ENCODE measurements around the gene NUBPL.

NUBPL gene

DNA sequence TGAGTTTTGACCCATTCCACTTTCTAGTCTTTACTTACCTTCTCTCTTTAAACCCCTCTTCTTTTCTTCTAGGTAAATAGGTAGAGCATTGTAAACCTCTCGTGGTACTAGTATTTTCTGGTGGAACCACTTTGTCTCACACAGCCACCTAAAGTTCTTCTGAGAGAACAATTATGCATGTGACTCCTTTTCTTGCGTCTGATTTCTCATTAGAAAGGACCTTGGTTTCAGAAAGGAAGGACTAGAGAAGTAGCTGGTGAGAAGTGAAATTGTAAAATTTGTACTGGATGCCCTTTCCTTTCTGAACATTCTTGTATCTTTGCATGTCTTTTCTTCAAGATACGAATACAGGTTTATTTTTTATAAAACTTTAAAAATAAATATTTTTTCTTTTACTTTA lies 99.0 kb downstream of the NUBPL start:
- no peak overlapping the region for H2AK5ac ChIP-seq (ENCODE audit: low read length)
- no peak overlapping the region for H2BK12ac ChIP-seq (ENCODE audit: low read length)
- H4K8ac ChIP-seq (ENCODE audit: low read depth, low read length), result no peak overlapping the region
- H2BK5ac ChIP-seq (ENCODE audit: low read depth, low read length, poor library complexity), result no peak overlapping the region
- H3K14ac ChIP-seq (ENCODE audit: low read length), result no peak overlapping the region
- H3K27ac ChIP-seq (ENCODE audit: low read depth, low read length), result no peak overlapping the region
- no peaks in the 10 kb centered on the region for H3K9me3 ChIP-seq (ENCODE audit: insufficient read depth, low read depth, low read length)
- DNase-seq, result no peak
- H3K27me3 ChIP-seq (ENCODE audit: insufficient read depth, low read length), result no peaks in the 10 kb centered on the region
- H3K4me2 ChIP-seq (ENCODE audit: low read length), result no peak overlapping the region
- no peak overlapping the region for H4K91ac ChIP-seq (ENCODE audit: low read depth, low read length)
- H2AFZ ChIP-seq (ENCODE audit: insufficient read depth, low read length, poor library complexity), result no peak overlapping the region
- no peaks in the 10 kb centered on the region for H3K36me3 ChIP-seq (ENCODE audit: control insufficient read depth in 1 of 2, insufficient read depth in 2 of 2, low read length in 2 of 2)
- no peaks in the 10 kb centered on the region for H3K79me2 ChIP-seq (ENCODE audit: control insufficient read depth, insufficient read depth, low read length, poor library complexity)
- no peaks in the 10 kb centered on the region for H3K4me1 ChIP-seq (ENCODE audit: control insufficient read depth in 1 of 2, insufficient read depth in 2 of 2, low read length in 2 of 2)
- H3K23ac ChIP-seq (ENCODE audit: low read length), result no peak overlapping the region
- H3K79me1 ChIP-seq (ENCODE audit: low read length), result no peaks in the 10 kb centered on the region
- no peak overlapping the region for H3K4ac ChIP-seq (ENCODE audit: low read depth, low read length)
- no peak overlapping the region for H3K4me3 ChIP-seq (ENCODE audit: low read depth, low read length)
- no peak overlapping the region for H4K12ac ChIP-seq (ENCODE audit: low read depth, low read length)
- no peak overlapping the region for H2BK120ac ChIP-seq (ENCODE audit: insufficient read depth, low read length, poor library complexity)
- WGBS (ENCODE audit: extremely low coverage, insufficient coverage, insufficient read length), result no CpG with 5 or more reads among the region's 3 CpGs
- H3K9ac ChIP-seq (ENCODE audit: low read length), result no peak overlapping the region
- H3K18ac ChIP-seq (ENCODE audit: low read length), result no peak overlapping the region

DNA sequence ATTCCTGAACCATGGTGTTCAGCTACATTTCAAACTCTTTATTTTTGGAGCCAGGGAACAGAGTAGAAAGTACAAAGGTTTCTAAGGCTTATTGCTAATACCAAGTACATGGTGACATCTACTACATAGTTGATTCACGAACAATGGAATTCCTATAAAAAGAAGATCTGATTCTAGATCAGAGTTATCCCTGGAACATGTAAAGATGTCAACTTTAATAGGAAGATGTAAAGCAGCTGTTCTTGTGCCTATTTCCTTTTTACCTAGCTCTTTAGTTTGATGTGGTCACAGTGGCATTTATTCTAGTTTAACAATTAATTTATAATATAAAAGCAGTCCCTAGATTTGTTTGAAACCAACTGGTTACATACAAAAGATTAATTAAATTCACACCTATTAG lies 99.5 kb downstream of the NUBPL start:
- Histone ChIP-seq H2AK5ac (ENCODE audit: low read length) (no peak overlapping the region), H3K36me3 (ENCODE audit: control insufficient read depth in 1 of 2, insufficient read depth in 2 of 2, low read length in 2 of 2) (no peaks in the 10 kb centered on the region), H4K8ac (ENCODE audit: low read depth, low read length) (no peak overlapping the region), H3K27me3 (ENCODE audit: insufficient read depth, low read length) (no peaks in the 10 kb centered on the region), H3K9ac (ENCODE audit: low read length) (no peak overlapping the region), H2BK120ac (ENCODE audit: insufficient read depth, low read length, poor library complexity) (no peak overlapping the region), H2BK12ac (ENCODE audit: low read length) (no peak overlapping the region), H3K4me2 (ENCODE audit: low read length) (no peak overlapping the region), H3K4me3 (ENCODE audit: low read depth, low read length) (no peak overlapping the region), H3K4ac (ENCODE audit: low read depth, low read length) (no peak overlapping the region), H3K14ac (ENCODE audit: low read length) (no peak overlapping the region), H3K4me1 (ENCODE audit: control insufficient read depth in 1 of 2, insufficient read depth in 2 of 2, low read length in 2 of 2) (no peaks in the 10 kb centered on the region), H3K79me1 (ENCODE audit: low read length) (no peaks in the 10 kb centered on the region), H4K12ac (ENCODE audit: low read depth, low read length) (no peak overlapping the region), H3K27ac (ENCODE audit: low read depth, low read length) (no peak overlapping the region), H2BK5ac (ENCODE audit: low read depth, low read length, poor library complexity) (no peak overlapping the region), H3K9me3 (ENCODE audit: insufficient read depth, low read depth, low read length) (no peaks in the 10 kb centered on the region), H3K79me2 (ENCODE audit: control insufficient read depth, insufficient read depth, low read length, poor library complexity) (no peaks in the 10 kb centered on the region), H3K23ac (ENCODE audit: low read length) (no peak overlapping the region), H3K18ac (ENCODE audit: low read length) (no peak overlapping the region), H2AFZ (ENCODE audit: insufficient read depth, low read length, poor library complexity) (no peak overlapping the region), H4K91ac (ENCODE audit: low read depth, low read length) (no peak overlapping the region)
- no CpG with 5 or more reads among the region's 1 CpG for WGBS (ENCODE audit: extremely low coverage, insufficient coverage, insufficient read length)
- DNase-seq, result no peak

DNA sequence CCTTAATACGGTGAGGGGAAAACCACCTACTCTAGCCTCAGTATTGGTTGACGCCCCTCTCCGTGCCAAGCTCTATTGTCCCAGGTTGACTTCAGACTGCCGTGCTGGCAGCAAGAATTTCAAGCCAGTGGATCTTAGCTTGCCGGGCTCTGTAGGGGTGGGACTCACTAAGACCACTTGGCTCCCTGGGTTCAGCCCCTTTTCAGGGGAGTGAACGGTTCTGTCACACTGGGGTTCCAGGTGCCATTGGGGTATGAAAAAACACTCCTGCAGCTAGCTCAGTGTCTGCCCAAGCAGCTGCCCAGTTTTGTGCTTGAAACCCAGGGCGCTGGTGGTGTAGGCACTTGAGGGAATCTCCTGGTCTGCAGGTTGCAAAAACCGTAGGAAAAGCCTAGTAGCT lies 107.1 kb downstream of the NUBPL start:
- H4K12ac ChIP-seq (ENCODE audit: low read depth, low read length), result no peak overlapping the region
- H2AK5ac ChIP-seq (ENCODE audit: low read length), result no peak overlapping the region
- H3K79me2 ChIP-seq (ENCODE audit: control insufficient read depth, insufficient read depth, low read length, poor library complexity), result no peaks in the 10 kb centered on the region
- no peaks in the 10 kb centered on the region for H3K27me3 ChIP-seq (ENCODE audit: insufficient read depth, low read length)
- H3K36me3 ChIP-seq (ENCODE audit: control insufficient read depth in 1 of 2, insufficient read depth in 2 of 2, low read length in 2 of 2), result no peaks in the 10 kb centered on the region
- no peak overlapping the region for H3K27ac ChIP-seq (ENCODE audit: low read depth, low read length)
- no peak overlapping the region for H4K8ac ChIP-seq (ENCODE audit: low read depth, low read length)
- no CpG with 5 or more reads among the region's 8 CpGs for WGBS (ENCODE audit: extremely low coverage, insufficient coverage, insufficient read length)
- no peak overlapping the region for H2AFZ ChIP-seq (ENCODE audit: insufficient read depth, low read length, poor library complexity)
- H3K4me1 ChIP-seq (ENCODE audit: control insufficient read depth in 1 of 2, insufficient read depth in 2 of 2, low read length in 2 of 2), result no peaks in the 10 kb centered on the region
- H3K4me3 ChIP-seq (ENCODE audit: low read depth, low read length), result no peak overlapping the region
- no peak overlapping the region for H4K91ac ChIP-seq (ENCODE audit: low read depth, low read length)
- H3K14ac ChIP-seq (ENCODE audit: low read length), result no peak overlapping the region
- no peak overlapping the region for H3K9ac ChIP-seq (ENCODE audit: low read length)
- no peak overlapping the region for H3K23ac ChIP-seq (ENCODE audit: low read length)
- H2BK12ac ChIP-seq (ENCODE audit: low read length), result no peak overlapping the region
- no peaks in the 10 kb centered on the region for H3K79me1 ChIP-seq (ENCODE audit: low read length)
- no peak overlapping the region for H3K18ac ChIP-seq (ENCODE audit: low read length)
- H3K9me3 ChIP-seq (ENCODE audit: insufficient read depth, low read depth, low read length), result no peaks in the 10 kb centered on the region
- H3K4ac ChIP-seq (ENCODE audit: low read depth, low read length), result no peak overlapping the region
- H2BK5ac ChIP-seq (ENCODE audit: low read depth, low read length, poor library complexity), result no peak overlapping the region
- H3K4me2 ChIP-seq (ENCODE audit: low read length), result no peak overlapping the region
- H2BK120ac ChIP-seq (ENCODE audit: insufficient read depth, low read length, poor library complexity), result no peak overlapping the region
- DNase-seq, result no peak

DNA sequence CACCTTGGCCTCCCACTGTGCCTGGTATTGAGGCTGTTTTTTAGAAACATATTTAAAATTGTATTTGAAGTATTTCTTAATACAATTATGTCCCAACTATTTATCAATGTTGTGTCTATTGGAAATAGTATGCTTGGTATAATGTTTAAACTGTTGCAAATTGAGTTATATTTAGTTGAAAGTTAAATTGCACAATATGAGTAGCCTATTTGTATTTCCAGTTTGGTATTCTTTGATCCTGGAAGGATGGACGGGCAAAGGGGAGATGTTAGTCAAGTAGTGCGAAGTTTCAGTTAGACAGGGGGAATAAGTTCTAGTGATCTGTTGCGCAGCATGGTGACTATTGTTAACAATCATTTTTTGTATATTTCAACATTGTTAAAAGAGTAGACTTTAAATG lies 111.5 kb downstream of the NUBPL start:
- H3K36me3 ChIP-seq (ENCODE audit: control insufficient read depth in 1 of 2, insufficient read depth in 2 of 2, low read length in 2 of 2), result no peaks in the 10 kb centered on the region

More for the DNA sequence above, 111.5 kb downstream of the NUBPL start:
- no peak for DNase-seq
- H2BK12ac ChIP-seq (ENCODE audit: low read length), result no peak overlapping the region
- no peak overlapping the region for H2AK5ac ChIP-seq (ENCODE audit: low read length)
- H4K8ac ChIP-seq (ENCODE audit: low read depth, low read length), result no peak overlapping the region
- WGBS (ENCODE audit: extremely low coverage, insufficient coverage, insufficient read length), result no CpG with 5 or more reads among the region's 3 CpGs
- H3K18ac ChIP-seq (ENCODE audit: low read length), result no peak overlapping the region
- H3K4me3 ChIP-seq (ENCODE audit: low read depth, low read length), result no peak overlapping the region
- no peak overlapping the region for H2BK120ac ChIP-seq (ENCODE audit: insufficient read depth, low read length, poor library complexity)
- no peak overlapping the region for H3K9ac ChIP-seq (ENCODE audit: low read length)
- H2AFZ ChIP-seq (ENCODE audit: insufficient read depth, low read length, poor library complexity), result no peak overlapping the region
- H3K9me3 ChIP-seq (ENCODE audit: insufficient read depth, low read depth, low read length), result no peaks in the 10 kb centered on the region
- no peak overlapping the region for H3K4ac ChIP-seq (ENCODE audit: low read depth, low read length)
- H2BK5ac ChIP-seq (ENCODE audit: low read depth, low read length, poor library complexity), result no peak overlapping the region
- H3K23ac ChIP-seq (ENCODE audit: low read length), result no peak overlapping the region
- no peaks in the 10 kb centered on the region for H3K27me3 ChIP-seq (ENCODE audit: insufficient read depth, low read length)
- H4K91ac ChIP-seq (ENCODE audit: low read depth, low read length), result no peak overlapping the region
- H3K27ac ChIP-seq (ENCODE audit: low read depth, low read length), result no peak overlapping the region
- H3K4me2 ChIP-seq (ENCODE audit: low read length), result no peak overlapping the region
- no peaks in the 10 kb centered on the region for H3K79me1 ChIP-seq (ENCODE audit: low read length)
- no peak overlapping the region for H3K14ac ChIP-seq (ENCODE audit: low read length)
- no peaks in the 10 kb centered on the region for H3K4me1 ChIP-seq (ENCODE audit: control insufficient read depth in 1 of 2, insufficient read depth in 2 of 2, low read length in 2 of 2)
- H3K79me2 ChIP-seq (ENCODE audit: control insufficient read depth, insufficient read depth, low read length, poor library complexity), result no peaks in the 10 kb centered on the region
- H4K12ac ChIP-seq (ENCODE audit: low read depth, low read length), result no peak overlapping the region
